RKO (cell line): ENCODE results near the gene BCCIP.

Source experiments
- DNase-seq: peaks from one replicate; pipeline ENCODE4 v3.0.0-alpha.2; 2016; ENCODE audit warnings: low spot score

BCCIP gene

GRCh38 chr10:125797994-125798662 lies 25.2 kb upstream of the BCCIP start:
- DNase-seq: no peak

GRCh38 chr10:125799451-125800182 lies 23.7 kb upstream of the BCCIP start:
- no peak for DNase-seq

GRCh38 chr10:125801574-125801973 lies 21.8 kb upstream of the BCCIP start:
- no peak for DNase-seq

DNA sequence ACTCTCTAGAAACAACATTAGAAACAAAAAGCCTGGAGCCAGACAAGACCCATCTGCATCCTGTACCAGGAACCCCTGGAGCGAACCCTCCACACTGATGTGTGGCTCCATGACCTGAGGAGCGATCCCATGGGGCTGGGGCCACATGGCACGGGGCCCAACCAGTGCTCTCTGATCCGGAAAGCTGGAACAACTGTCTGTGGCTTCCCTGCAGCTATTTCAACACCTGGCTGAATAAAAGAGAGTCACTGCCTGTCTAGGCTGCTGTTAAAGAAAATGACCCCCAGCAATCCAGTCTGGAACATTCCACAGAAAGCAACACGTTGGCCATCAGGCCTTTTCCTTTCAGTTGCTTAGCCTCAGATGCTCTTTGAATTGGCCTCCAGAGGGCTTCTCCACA lies 21.2 kb upstream of the BCCIP start:
- DNase-seq: no peak

DNA sequence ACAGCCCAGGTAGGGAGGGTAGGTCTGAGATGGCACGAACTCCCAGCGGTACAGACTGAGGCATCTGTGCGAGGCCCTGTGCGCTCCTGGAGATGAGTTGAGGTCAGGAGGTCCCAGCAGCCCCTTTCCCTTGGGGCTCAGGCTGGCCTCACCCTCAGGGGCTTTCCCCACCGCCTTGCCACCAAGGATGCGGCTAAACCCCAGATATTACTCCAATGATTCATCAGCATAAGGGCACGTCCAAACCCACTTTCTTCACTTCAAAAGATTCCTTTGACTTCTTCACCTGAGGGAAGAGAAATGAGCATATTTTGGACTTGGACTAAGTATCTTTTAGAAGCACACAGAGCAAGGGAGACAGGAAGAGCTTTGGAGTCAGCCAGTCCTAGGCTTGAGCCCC lies 20.6 kb upstream of the BCCIP start:
- DNase-seq: no peak

GRCh38 chr10:125808047-125808446 lies 15.3 kb upstream of the BCCIP start:
- no peak for DNase-seq

DNA sequence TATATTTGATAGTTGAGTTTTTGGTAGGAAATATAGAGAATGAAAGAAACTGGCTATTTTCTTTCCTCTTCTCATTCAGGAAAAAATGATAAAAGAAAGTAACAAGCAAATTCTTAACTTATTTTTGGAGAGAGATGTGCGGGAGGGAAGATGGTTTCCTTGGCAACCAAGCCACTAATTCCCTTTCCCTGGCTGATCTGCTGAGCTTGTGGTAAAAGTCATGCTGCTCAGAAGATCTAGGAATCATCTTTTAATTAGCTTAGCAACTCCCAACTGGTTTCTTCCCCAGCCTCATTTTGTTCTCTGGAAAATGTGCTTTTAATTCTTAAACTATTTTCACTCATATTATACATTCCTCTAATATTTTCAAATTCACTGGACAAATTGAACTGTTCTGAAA lies 12.1 kb upstream of the BCCIP start:
- DNase-seq: no peak

DNA sequence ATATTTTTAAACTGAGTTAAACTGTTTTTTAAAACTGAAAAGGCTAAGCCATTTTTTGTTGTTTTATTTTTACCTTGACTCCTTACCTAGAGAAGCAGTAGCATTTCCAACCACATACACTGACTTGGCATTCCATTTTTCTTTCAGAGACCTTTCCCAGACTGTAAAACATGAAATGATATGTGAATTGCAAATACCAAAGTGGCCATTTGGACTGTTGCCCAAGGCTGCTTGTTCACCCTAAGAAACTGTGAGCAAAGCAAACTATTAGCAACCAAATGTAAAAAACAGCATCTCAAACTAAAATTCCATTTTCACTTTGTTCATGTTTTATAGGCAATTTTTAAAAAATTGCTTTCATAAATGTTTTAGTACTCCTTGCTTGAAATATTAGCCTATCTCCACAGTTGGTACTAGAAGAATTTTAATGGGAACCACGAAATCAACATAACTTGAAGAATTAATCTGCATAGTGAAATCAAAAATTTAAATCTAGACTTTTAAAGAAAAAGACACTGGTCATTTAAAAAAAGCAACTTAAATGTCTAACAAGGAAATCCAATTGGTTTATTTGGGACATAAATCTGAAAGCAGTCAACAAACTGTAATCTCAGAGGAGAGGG lies 11.1 kb upstream of the BCCIP start:
- no peak for DNase-seq

GRCh38 chr10:125815764-125816163 lies 7.6 kb upstream of the BCCIP start:
- no peak for DNase-seq

DNA sequence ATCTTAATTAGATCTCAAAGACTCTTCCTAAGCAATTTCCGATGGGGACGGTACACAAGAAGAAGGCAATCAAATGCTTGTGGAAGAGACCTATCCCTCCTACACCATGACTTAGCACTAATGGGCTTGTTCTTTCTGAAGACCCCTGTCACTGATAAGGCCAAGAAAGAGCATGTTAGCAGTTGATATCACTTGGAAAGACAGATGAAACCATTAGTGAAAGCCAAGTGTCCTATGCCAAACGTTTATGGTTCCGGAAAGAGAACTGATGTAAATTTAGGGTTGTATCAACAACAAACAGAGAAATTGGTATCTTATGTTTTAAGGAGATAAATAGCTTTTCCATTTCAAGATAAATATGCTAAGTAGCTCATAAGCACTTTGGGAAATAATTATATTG lies 6.8 kb upstream of the BCCIP start:
- no peak for DNase-seq

DNA sequence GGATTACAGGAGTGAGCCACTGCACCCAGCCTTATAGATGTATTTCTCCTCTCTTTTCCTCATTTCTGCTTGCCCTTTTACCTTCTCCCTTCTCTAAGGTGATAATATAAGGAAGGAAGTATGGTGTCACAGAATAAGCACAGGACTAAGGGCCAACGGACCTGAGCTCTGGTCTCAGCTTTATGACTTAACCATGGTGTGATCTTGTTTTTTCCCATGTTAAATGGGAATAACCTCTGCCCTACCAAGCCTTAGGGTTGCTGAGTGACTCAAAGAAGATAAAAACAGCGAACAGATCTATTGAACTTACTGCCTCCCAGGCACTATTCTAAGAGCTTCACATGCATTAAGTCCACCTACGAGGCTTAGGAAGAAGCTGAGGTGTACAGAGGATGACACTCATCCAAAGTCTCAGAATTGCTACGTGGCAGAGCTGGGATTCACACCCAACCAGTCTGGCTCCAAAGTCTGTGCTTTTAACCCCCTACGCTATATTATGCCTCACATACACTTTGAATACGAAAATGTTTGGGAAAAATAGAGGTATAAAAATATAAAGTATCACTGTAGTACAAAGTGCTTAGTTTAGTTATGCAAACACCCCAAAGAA lies 5.9 kb upstream of the BCCIP start:
- DNase-seq: no peak

DNA sequence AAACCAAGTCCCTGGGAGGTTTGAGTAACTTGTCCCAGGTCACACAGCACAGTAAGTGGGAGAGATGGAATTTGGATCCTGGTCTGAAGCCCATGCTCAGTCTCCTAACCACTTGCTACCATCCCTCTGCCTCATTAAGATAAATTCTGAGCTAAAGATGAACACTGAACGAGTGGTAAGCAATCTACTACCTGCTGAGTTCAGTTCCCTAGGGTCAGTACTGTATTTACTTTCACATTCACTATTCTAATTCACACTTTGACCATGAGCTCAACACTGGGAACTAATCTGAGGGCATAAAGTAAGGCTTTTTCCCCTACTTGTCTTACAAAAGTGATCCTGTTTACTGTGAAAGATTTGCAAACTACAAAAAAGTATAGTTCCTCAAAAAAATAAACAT lies 2.6 kb upstream of the BCCIP start:
- DNase-seq: no peak

DNA sequence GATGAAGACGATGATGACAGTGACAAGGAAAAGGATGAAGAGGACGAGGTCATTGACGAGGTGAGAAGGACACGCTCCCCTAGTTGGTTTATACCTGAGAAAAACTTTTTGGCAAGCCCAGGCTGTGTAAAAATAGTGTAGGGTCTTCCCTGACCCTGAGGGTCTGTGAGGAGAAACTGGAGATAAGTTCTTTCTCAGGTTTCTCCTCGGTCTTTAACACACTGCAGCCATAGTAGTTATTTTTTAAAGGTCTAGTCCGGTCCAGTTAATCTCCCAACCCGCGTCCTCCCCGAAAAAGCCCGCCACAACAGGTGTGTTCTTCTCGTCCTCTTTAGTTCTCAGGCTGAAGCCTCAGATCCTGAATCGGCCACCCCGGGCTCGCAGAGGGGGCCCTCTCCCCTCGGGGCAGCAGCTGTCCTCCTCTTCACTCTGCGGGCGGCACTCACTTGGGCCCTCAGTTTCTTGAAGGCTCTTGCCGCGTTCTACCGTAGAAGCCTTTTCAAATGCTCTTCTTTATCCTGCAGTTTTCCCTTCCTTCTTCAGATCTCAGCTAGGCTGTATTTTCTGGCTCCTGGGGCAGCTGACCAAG lies 411 bp downstream of the BCCIP start:
- DNase-seq: peak; percentile 38

DNA sequence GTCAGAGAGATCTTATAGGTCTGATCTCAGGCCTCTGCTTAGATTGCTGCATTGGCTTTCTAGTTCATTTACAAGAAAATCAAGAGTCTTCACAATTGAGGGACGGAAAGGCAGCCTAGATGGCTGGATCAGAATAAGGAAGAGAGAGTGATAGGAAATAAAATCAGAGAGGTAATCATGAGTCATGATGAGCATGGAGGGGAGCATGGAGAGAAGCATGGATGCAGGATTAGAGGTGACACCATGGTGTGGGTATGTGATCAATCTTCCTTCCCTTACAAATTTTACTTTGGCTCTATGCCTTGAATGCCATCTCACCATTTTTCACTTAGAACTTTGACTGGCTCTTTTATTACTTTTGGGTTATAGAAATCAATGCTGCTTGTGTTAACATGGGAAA lies 1.4 kb downstream of the BCCIP start:
- DNase-seq: peak; percentile 97

DNA sequence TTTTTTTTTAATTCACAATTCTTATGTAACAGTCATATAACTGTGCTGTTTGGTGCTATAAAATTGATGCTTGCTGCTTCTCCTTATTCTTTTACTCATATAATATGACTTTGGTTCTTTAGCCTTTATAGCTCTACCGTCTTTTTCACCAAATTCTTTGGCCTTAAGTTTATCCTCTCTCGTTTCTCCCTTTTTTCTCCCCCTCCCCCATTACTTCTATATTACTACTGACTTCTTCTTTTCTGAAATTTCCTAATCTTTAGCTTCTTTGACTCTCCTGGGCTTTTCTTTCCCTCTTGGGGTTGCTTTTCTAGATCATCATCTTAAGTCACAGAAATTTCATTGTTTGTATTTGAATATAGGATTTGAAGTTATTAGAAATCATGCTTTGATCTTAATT lies 3.8 kb downstream of the BCCIP start:
- DNase-seq: no peak

DNA sequence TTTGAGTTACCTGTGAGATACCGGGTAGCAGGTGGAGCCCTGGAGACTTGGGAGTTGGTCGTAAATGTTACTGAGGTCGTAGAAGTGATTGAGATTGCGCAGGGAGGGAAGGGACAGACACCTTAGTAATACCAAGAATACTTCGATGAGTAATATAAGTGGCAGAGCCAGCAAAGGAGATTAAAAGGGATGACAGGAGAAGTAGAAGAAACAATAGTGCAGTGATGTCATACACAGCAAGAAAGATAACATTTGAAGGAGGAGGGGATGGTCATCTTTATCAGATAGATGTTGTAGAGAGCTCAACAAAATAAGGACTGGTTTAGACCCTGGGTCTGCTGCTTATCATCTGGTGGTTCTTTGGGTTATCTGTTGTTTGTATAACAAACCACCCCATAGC lies 5.0 kb downstream of the BCCIP start:
- no peak for DNase-seq

DNA sequence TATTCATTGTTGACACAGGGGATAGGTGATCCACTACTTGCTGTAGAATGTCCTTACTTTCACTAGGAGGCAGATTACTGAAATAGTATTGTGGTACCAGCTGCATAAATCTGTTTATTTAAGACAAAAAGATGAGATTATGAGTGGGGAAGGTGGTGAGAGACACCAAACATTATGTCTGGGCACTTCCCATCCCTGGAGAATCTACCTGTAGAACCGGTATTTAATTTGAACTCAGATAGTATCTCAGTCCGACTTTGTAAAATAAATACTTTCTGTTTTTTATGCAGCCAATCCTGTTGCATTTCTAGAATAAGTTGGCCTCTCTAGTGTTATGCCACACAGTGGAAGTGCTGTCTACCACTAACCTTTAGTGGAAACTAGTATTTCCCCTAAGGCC lies 13.4 kb downstream of the BCCIP start:
- no peak for DNase-seq

DNA sequence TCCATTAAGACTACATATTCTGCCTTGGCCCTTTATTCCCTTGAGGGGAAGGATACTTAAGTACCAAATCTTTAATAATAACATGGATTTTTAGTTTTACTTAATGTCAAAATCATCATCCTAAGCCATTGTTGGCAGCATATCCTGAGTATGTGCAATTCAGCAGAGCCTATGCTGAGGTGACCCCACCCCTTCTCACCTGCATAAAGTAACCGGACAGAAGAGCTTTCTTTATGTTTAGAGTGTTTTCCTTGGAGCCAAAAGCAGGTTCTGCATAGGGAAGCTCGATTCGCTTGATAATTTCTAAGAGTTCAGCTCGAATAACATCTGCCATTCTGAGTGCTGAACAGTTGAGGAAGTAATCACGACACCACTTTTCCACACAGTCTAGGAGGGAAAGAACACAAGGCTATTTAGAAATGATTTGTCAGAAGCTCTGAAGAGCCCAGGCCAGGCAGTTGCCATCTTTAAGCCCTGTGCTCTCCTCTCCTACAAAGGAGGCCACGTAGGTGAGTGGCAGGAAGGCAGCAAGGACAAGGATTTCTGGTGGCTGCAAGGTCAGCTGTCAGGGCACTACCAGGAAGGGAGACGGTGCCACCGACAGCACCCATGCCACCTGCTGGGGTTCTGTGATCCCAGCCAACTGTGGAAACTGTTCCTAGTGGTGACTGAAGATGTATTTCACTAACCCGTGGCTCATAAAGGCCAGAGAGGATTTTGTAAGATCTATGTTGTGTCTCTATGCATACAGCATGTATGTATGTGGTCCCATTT lies 15.6 kb downstream of the BCCIP start:
- no peak for DNase-seq

DNA sequence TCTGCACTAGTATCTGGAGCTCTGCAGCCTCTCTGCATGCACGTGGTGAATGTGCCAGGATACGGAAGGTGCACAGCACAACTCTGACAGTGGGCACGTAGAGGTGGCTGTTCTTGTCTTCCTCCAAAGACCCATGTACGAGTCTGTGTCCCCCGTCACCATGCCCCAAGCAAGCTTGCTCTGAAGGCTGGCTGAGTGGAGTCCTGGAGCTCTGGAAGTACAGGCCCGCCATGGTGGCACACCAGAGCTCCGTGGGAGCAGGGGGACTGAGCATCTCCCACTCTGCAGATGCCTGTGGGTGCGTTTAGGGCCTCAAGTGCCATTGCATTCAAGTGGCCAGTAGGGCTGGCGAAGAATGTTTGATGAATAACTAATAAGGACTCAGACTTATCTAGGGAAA lies 17.1 kb downstream of the BCCIP start:
- no peak for DNase-seq

DNA sequence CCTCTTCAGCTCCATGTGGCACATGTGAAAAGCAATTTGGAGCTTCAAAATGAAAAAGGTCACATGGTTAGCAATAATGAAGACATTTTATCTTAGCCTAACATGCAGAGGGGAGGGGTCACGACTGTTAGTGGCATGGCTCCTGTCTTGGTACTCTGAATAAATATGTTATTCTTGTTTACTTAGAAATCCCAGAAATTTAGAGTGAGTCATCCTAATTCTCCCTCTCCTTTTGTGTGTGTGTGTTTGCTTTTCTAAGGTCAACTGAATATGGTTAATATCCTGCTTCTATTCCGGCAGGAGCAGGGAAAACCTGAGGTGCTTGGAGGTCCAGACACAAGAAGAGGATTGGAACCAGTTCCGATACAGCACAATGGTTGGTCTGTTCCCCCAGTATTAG lies 17.6 kb downstream of the BCCIP start:
- no peak for DNase-seq

DNA sequence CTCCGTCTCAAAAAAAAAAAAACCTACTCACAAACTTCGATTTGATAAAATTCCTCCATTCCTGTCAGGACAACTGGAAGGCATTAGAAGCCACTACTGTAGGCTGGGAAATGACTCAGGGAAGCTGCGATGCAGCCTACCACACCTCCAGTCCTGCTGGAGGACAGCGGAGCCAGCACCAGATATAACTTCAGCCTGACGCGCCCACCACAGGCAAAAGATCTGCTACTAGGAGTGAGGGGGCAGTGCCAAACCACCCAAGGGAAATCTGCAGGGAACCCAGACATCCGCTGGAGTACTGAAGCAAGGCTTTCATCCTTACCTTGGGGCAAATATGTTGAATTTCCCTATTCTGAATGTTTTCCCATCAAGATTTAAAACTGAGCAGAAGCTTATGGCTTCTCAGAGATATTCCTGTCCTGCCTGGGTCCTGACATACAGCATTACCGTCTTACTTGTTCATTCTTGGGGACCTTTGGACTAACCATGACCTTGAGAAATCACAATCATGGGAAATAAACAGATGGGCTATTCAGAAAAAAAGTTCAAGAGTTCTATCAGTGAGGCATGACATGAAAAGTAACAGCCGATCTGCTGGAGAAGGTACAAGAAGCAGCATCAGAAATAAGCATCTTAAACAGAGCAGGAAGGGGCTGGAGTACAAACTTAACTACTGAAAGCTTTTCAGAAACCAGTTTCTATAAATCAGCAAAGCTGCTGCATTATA lies 20.4 kb downstream of the BCCIP start:
- DNase-seq: no peak
